Measurements from ENCODE around the gene LPAR1. TPM values are rescaled to one million over a fixed set of nuclear protein-coding genes. Genes with fewer than 3 reads are reported as not detected.

The LPAR1 gene
- total RNA-seq, 1 donor from 2014 or later: 36.0 TPM

GRCh38 chr9:110932863-110933262 lies 105.4 kb downstream of the LPAR1 start:
- H3K9me3 Mint-ChIP-seq: no peaks in the 10 kb centered on the region
- no peak overlapping the region for H3K27ac Mint-ChIP-seq
- TF ChIP-seq, protein P1, sequence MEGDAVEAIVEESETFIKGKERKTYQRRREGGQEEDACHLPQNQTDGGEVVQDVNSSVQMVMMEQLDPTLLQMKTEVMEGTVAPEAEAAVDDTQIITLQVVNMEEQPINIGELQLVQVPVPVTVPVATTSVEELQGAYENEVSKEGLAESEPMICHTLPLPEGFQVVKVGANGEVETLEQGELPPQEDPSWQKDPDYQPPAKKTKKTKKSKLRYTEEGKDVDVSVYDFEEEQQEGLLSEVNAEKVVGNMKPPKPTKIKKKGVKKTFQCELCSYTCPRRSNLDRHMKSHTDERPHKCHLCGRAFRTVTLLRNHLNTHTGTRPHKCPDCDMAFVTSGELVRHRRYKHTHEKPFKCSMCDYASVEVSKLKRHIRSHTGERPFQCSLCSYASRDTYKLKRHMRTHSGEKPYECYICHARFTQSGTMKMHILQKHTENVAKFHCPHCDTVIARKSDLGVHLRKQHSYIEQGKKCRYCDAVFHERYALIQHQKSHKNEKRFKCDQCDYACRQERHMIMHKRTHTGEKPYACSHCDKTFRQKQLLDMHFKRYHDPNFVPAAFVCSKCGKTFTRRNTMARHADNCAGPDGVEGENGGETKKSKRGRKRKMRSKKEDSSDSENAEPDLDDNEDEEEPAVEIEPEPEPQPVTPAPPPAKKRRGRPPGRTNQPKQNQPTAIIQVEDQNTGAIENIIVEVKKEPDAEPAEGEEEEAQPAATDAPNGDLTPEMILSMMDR (IDR thresholded peaks at IDR 0.05): no peak
- Histone ChIP-seq H3K4me3 (no peak overlapping the region), H3K4me2 (no peak overlapping the region), H3K36me3 (no peaks in the 10 kb centered on the region), H3F3A (ENCODE audit: low read depth) (no peaks in the 10 kb centered on the region), H3K79me2 (ENCODE audit: low read depth) (peaks cover 19% of the 10 kb centered on the region), H2AFZ (replicated peaks) (no peak overlapping the region), H3K27ac (no peak overlapping the region), H4K20me1 (ENCODE audit: low read depth) (no peaks in the 10 kb centered on the region), H3K4me1 (no peaks in the 10 kb centered on the region), H3K9ac (no peak overlapping the region), H3K9me3 (ENCODE audit: low read depth) (no peaks in the 10 kb centered on the region), H3K27me3 (no peaks in the 10 kb centered on the region)
- no peaks in the 10 kb centered on the region for H3K27me3 Mint-ChIP-seq (ENCODE audit: insufficient read depth, low read depth)
- H3K4me1 Mint-ChIP-seq: no peaks in the 10 kb centered on the region
- H3K36me3 Mint-ChIP-seq: peaks cover 7% of the 10 kb centered on the region
- no peak for DNase-seq (ENCODE audit: low spot score)
- H3K4me3 Mint-ChIP-seq: no peak overlapping the region

DNA sequence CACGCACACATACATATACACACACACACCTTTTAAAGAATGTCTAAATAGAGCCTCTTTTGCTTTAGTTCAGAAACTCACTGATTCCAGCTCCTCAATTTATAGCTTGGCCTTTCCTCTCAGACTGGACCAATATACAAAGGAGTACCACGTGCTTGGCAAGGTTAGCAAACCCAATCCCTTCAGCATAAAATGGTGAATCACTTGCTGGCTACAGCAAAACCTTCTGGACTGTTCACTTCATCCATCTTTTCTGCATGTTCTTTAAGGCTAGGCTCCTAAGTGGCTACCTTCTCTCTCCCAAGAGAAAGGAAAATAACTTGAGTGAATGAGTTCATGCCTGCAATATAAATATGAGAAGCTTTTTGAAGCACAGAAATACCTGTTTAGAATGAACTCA lies 109.7 kb downstream of the LPAR1 start:
- no peaks in the 10 kb centered on the region for H3F3A ChIP-seq (ENCODE audit: low read depth)
- peaks cover 10% of the 10 kb centered on the region for H3K79me2 ChIP-seq (ENCODE audit: low read depth)
- no peaks in the 10 kb centered on the region for H3K9me3 ChIP-seq (ENCODE audit: low read depth)
- H3K4me1 ChIP-seq: no peaks in the 10 kb centered on the region
- H3K4me3 Mint-ChIP-seq: no peak overlapping the region
- H3K9me3 Mint-ChIP-seq: no peaks in the 10 kb centered on the region
- H3K27me3 ChIP-seq: no peaks in the 10 kb centered on the region
- no peak overlapping the region for H2AFZ ChIP-seq (replicated peaks)
- no peak for TF ChIP-seq EZH2phosphoT487 (IDR thresholded peaks at IDR 0.05)
- TF ChIP-seq, protein P1 (IDR thresholded peaks at IDR 0.05): no peak
- no peak for TF ChIP-seq EZH2 (IDR thresholded peaks at IDR 0.05)
- H3K36me3 Mint-ChIP-seq: peaks cover 7% of the 10 kb centered on the region
- H3K4me2 ChIP-seq: no peak overlapping the region
- H3K36me3 ChIP-seq: no peaks in the 10 kb centered on the region
- no peak overlapping the region for H3K4me3 ChIP-seq
- H3K27me3 Mint-ChIP-seq (ENCODE audit: insufficient read depth, low read depth): no peaks in the 10 kb centered on the region
- no peaks in the 10 kb centered on the region for H3K4me1 Mint-ChIP-seq
- no peaks in the 10 kb centered on the region for H4K20me1 ChIP-seq (ENCODE audit: low read depth)
- DNase-seq (ENCODE audit: low spot score): no peak
- H3K27ac ChIP-seq: no peak overlapping the region
- no peak overlapping the region for H3K9ac ChIP-seq
- H3K27ac Mint-ChIP-seq: no peak overlapping the region

GRCh38 chr9:110926828-110927487 lies 111.3 kb downstream of the LPAR1 start:
- no peak overlapping the region for H3K4me2 ChIP-seq
- no peak for TF ChIP-seq EZH2phosphoT487 (IDR thresholded peaks at IDR 0.05)
- TF ChIP-seq EZH2 (IDR thresholded peaks at IDR 0.05): no peak
- TF ChIP-seq, protein P1 (IDR thresholded peaks at IDR 0.05): no peak
- H3K27me3 ChIP-seq: no peaks in the 10 kb centered on the region
- H3K36me3 ChIP-seq: no peaks in the 10 kb centered on the region
- H3K4me1 ChIP-seq: no peaks in the 10 kb centered on the region
- DNase-seq (ENCODE audit: low spot score): no peak
- H3F3A ChIP-seq (ENCODE audit: low read depth): no peaks in the 10 kb centered on the region
- Mint-ChIP-seq H3K4me1 (no peaks in the 10 kb centered on the region), H3K36me3 (peaks cover 3% of the 10 kb centered on the region), H3K4me3 (no peak overlapping the region), H3K27ac (no peak overlapping the region), H3K27me3 (ENCODE audit: insufficient read depth, low read depth) (no peaks in the 10 kb centered on the region), H3K9me3 (no peaks in the 10 kb centered on the region)
- no peak overlapping the region for H3K4me3 ChIP-seq
- H2AFZ ChIP-seq (replicated peaks): no peak overlapping the region
- H3K9me3 ChIP-seq (ENCODE audit: low read depth): no peaks in the 10 kb centered on the region
- H3K27ac ChIP-seq: no peak overlapping the region
- no peak overlapping the region for H3K9ac ChIP-seq
- H3K79me2 ChIP-seq (ENCODE audit: low read depth): peaks cover 10% of the 10 kb centered on the region
- H4K20me1 ChIP-seq (ENCODE audit: low read depth): no peaks in the 10 kb centered on the region
